Measurements from ENCODE around the gene LRRC26. TPM values are rescaled to one million over a fixed set of nuclear protein-coding genes. Genes with fewer than 3 reads are reported as not detected.

LRRC26 gene
- total RNA-seq, result not detected in 2 replicates

- no peak for DNase-seq (ENCODE audit: low read depth)
- H3K4me3 ChIP-seq (ENCODE audit: low read depth, low read length), result peak within 1 kb of the TSS; percentile 23
- no peak for TF ChIP-seq CTCF (IDR thresholded peaks at IDR 0.05; ENCODE audit: insufficient read depth, low read depth, low read length)
These were observed at the start of gene LRRC26 for GRCh38 chr9:137169896-137170358. TSS of gene LRRC26 (minus strand) at chr9:137170051. CDS start at chr9:137169943, 108 bp downstream.

- no peak overlapping the region for H3K4me3 ChIP-seq (ENCODE audit: low read depth, low read length)
- no peak for TF ChIP-seq CTCF (IDR thresholded peaks at IDR 0.05; ENCODE audit: insufficient read depth, low read depth, low read length)
- peak; percentile 54 for DNase-seq (ENCODE audit: low read depth)
These were observed 49.0 kb upstream of the LRRC26 start for GRCh38 chr9:137218754-137219271.

GRCh38 chr9:137218212-137218753 is 48.4 kb upstream of the LRRC26 start:
- no peak for DNase-seq (ENCODE audit: low read depth)
- no peak overlapping the region for H3K4me3 ChIP-seq (ENCODE audit: low read depth, low read length)
- TF ChIP-seq CTCF (IDR thresholded peaks at IDR 0.05; ENCODE audit: insufficient read depth, low read depth, low read length), result no peak

- no peak for TF ChIP-seq CTCF (IDR thresholded peaks at IDR 0.05; ENCODE audit: insufficient read depth, low read depth, low read length)
- peak; percentile 52 for DNase-seq (ENCODE audit: low read depth)
- peak overlapping the region; percentile 46 for H3K4me3 ChIP-seq (ENCODE audit: low read depth, low read length)
These were observed 47.7 kb upstream of the LRRC26 start for GRCh38 chr9:137217276-137218211.

GRCh38 chr9:137216188-137216965 is 46.5 kb upstream of the LRRC26 start:
- H3K4me3 ChIP-seq (ENCODE audit: low read depth, low read length), result no peak overlapping the region
- TF ChIP-seq CTCF (IDR thresholded peaks at IDR 0.05; ENCODE audit: insufficient read depth, low read depth, low read length), result no peak
- DNase-seq (ENCODE audit: low read depth), result no peak

- TF ChIP-seq CTCF (IDR thresholded peaks at IDR 0.05; ENCODE audit: insufficient read depth, low read depth, low read length), result no peak
- no peak overlapping the region for H3K4me3 ChIP-seq (ENCODE audit: low read depth, low read length)
- DNase-seq (ENCODE audit: low read depth), result no peak
These were observed 45.5 kb upstream of the LRRC26 start for GRCh38 chr9:137215196-137215986.

Data from fibroblast of villous mesenchyme (primary cell).